Activated T-cell treated with anti-CD3 and anti-CD28 coated beads for 24 hours (primary cell): ENCODE results near the gene GCH1.

Experiments used
- DNase-seq: peaks from one replicate; pipeline ENCODE4 v3.0.0-alpha.2; 2020; ENCODE audit warnings: low read depth

GCH1 gene

DNA sequence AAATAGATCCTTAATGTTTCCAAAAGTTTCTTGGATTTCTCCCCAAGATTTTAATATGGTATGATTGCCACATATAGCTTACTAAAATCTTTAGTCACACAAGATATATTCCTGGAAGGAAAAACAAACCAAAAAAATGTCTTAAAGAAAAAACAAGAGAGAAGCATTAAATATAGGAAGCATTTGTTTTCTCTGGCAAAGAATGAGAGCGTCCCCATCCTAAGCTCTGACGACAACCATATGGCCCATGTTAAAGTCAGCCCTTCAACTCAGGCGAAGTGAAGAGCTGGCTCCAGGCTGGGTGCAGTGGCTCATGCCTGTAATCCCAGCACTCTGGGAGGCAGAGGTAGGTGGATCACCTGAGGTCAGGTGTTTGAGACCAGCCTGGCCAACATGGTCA lies 35.6 kb downstream of the GCH1 start:
- no peak for DNase-seq

DNA sequence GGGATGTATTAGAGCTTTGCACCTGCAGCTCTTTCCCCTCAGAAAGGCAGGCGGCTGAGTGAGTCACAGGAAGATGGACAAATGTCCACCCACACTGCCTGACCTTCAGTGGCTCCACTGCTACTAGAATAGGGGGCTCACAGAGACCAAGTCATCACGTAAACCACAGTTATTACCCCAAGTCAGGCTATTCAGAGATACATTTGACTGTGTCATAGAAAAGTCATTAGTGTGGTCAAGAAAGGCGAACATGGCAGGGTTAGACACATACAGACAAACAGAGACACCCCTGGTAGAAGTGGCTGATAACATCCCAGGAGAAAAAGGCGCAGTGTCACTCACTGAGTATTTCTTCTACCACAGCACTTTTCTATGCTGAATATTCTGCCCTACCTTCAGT lies 36.0 kb downstream of the GCH1 start:
- DNase-seq, result no peak

DNA sequence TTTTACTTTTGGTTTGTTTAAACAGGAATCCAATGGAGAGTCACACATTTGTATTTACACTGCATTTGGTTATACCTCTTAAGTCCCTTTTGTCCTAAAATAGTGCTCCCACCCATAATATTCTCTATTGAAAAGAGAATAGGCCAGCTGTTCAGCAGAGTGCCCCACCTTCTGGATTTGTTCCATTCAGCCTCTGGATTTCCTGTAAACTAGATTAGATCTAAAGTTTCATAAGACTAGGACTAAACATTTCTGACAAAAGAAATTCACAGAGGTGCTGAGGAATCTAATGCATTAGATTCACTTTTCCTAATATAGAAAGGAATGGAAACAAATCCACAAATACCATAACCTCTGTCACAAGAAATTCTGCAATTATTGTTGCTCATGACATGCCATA lies 38.1 kb downstream of the GCH1 start:
- no peak for DNase-seq

DNA sequence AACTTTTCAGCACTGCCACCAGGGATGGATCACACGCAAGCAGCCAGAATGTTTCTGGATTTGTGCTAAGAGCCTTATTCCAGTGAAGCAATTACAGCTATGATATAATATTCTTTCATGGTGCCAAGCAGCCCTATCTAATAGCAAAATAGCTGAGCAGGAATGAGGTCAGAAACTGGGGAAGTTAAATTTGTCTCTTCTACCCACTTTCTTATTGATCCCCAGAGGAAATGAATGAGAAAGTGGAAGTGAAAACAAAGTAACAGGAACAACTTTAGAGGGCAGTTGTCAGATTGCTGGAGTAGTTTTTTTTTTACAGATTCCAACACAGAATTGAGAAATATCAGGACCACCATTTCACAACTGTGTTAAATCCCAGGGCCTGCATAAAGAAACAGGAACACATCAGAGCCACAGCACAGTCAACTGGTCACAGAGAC lies 44.8 kb downstream of the GCH1 start:
- DNase-seq, result no peak

DNA sequence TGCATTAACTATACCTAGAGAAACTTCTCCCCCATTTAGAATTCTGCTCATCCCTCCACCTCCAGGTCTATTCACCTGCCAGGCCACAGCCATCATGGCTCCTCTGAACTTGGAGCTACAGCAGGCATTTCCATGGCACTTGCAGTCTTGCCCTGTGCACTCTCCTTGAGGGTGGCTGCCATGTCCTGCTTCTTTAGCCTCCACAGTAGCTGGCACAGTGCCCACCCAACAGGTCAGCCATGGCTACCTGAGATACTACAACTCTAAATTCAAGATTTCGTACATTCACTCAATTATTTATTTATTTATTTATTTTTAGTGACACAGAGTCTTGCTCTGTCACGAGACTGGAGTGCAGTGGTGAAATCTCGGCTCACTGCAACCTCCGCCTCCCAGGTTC lies 46.5 kb downstream of the GCH1 start:
- no peak for DNase-seq

DNA sequence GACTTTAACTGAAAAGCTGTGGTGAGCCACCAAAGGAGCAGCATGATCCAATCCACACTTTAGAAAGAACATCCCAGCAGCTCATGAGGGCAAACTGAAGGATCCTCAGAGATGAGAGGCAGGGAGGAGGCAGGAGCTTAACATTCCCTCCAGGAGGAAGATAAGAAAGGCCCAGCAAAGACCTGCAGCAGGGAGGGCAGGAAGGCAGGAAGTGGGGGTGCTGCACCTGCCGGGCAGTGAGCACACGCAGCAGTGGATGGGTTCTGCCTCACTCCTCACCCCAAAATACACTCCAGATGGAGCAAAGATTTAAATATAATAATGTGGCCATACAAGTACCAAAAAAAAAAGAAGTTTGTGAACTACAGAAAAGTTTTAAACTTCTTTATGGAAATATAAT lies 48.4 kb downstream of the GCH1 start:
- DNase-seq, result no peak

DNA sequence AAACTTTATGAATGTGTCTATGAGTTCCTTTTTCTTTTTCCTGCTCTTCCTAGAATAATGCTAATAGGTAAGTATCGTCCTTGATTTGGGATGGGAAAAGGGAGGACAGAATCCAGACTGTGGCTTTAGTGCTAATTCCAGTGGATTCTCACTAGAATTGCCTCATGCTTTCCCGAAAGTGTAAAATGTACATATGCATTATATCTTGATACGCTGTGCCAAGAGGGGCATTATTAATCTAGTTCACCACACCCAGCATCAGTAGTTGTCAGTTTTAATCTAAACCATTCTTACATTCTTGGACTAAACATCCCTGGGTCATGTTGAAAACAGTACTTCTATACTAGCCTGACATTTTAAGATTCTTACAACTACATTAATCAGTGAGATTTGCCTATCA lies 49.3 kb downstream of the GCH1 start:
- DNase-seq, result no peak

DNA sequence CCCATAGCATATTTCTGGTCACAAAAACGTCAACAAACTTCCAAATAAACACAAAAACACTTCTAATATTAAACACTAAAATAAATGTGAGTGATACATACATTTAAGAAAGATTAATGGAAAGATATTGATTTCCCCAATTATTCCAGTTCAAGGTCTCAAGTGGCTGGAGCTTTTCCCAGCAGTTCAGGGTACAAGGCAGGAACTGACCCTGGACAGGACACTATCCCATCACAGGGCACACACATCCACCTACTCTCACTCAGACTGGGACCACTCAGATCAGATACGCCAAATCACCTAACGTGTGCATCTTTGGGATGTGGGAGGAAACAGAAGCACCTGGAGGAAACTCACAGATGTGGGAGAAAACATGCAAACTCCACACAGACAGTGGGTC lies 50.4 kb downstream of the GCH1 start:
- DNase-seq, result no peak

DNA sequence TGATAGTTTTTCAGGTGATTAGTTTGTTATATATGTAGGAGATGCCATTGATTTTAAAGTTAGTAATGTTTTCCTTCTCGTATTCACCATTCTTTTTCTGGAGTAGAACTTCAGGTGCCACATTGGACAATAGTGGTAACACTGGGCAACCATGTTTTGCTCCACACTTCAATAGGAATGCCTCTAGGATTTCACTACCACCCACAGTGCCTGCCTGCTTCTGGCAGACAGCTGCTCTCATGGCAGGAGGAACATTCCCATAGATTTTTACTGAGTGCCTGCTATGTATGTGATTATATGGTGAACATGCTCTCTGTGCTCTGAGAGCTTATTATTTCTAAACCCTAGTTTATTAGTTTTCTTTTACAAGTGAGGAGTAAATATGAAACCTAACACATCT lies 53.7 kb downstream of the GCH1 start:
- no peak for DNase-seq

DNA sequence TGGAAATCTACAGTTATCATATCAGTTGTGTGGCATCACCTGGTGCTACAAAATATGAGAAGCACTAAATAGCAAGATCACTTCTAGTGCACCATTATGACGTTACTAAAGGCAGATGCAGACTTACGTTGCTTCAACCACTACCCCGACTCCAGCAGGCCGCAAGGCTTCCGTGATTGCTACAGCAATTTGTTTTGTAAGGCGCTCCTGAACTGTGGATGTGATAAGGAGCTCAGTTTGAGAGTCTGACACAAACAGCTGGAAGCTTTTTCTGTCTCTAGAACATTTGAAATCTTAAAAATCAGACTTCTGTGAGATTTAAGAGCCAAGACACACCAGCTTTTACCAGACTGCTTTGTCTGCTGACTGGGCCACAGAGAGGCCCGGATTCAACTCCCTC lies 57.0 kb downstream of the GCH1 start:
- DNase-seq, result no peak

DNA sequence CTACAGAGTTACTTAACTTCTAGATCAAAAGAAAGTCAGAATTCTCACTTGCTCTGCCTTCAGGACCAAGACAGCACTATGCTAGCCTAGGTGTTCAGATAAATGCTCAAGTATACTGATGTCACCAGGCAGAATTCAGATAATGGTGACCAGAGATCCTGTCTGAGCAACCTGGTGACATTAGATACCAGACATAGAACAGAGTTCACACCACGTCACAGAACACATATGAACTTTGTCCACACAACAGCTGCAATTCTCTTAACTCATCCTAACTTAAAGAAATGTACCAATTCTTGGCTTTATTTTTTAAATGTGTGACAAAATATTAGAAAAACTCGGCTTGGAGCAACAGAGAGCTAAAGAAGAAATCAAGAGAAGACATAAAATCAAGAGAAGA lies 58.1 kb downstream of the GCH1 start:
- DNase-seq, result no peak

DNA sequence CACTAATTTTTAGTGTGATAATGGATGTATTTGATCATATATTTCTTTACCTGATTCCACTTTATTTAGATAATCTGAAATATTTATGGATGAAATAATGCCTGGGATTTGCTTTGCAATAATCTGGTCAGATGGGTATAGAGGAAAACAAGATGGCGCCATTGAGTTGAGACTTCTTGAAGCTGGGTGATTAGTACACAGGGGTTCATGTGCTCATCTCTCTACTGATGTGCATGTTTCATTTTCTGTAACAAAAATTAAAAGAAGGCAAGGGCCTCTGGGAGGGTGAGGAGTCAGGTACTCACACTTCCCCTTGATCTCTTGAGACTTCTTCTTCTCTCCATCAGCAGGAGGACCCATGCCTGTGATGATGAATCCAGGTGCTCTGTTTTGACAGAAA lies 61.8 kb downstream of the GCH1 start:
- DNase-seq, result no peak

DNA sequence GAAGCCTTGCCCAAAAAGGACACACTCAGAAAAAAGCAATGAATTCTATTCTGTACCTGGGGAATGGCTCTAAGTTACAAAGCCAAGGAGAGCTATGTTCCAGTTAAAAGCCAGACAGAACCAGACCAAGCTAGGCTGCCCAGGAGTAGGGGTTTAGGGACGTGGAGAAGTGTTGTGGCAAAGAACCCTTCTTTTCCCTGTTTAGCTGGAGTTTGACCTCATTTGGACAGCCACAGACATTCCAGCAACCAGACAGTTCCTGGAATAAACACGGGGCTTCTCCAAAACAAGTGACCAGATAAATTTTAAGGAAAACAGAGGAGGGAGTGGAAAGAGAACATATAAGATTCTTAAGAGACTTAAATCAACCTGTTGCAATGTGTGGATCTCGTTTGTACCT lies 62.3 kb downstream of the GCH1 start:
- DNase-seq, result no peak

DNA sequence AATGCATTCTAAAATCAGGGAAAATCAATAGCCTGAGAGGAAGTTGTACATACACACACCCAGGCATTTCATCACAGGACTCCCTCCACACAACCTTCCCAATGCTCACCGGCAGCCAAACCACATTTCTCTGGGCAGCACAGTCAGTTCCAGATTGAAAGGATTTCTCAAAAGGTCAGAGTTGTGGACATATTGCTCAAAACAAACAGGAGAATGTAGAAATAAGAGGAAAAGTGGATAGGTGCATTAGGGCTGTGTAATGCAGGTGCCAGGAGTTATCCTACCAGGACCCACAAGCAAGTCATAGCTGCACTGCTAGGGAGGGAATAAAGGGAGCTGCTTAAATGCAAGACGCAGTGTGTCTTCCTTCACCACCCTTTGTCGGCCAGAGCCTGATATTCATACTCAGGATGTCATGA lies 62.9 kb downstream of the GCH1 start:
- no peak for DNase-seq

DNA sequence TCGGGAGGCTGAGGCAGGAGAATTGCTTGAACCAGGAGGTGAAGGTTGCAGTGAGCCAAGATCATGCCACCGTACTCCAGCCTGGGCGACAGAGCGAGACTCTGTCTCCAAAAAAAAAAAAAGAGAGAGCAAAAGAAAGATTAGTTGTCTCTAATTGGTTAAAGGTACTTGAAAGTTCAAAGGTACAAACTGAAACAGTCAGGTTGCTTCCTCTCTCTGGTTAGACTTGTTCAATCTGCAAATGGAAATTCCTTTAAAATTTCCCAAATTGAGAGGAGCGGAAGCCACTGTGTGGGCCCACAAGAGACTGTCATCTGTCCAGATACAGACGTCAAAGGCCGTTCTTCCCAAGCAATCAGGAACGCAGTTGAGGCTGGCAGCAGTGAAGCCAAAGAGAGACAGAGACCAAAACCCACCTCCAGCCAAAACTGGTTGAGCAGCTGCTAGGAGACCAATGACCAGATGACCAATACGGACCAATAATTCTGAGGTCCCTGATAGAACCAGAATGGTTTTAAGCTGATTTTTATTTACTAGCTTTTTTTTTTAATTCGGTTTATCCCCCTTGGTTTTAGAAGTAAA lies 63.6 kb downstream of the GCH1 start:
- no peak for DNase-seq

DNA sequence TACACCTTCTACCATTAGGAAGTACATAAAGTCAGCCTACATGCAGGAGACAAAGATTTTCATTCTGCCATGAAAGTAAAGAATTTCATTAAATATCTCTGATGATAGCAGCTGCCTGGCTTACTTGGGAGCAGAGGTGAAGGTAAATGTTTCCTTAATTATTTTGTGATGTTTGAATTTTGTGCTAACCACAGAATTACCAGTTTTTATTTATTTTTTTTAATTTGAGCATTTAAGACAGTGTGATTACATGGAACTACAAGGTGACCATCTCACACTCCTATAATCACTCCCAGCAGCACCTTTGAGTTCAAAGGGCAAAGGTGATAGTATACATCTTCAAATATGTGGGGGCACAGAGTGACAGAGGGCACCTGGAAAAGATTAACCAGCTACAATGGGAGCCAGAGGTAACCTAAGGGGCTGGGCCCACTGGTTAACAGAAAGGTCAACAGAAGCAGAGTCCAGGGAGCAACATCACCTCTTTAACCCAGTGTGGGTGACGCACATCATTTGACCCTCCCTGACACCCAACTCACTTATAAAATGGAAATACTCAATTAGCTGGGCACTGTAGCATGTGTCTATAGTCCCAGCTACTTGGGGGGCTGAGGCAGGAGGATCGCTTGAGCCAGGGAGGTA lies 65.0 kb downstream of the GCH1 start:
- no peak for DNase-seq

DNA sequence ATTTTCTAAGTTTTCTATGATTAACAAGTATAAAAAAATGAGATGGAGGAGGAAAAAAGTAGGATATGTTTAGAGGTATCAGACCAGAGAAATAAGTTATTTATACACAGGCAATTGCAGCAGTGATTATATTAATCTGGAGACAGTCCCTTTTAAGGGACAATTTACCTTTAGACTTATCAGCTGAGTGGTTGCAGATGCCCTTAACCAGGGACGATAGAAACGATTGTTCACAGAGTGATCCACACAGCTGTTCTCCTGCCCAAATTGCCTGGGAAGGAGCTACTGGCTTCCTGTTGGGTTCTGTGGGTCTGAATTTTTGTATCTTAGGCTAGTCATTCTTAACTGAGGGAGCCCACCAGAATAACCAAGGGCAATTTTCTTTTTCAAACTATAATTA lies 66.4 kb downstream of the GCH1 start:
- DNase-seq, result no peak

DNA sequence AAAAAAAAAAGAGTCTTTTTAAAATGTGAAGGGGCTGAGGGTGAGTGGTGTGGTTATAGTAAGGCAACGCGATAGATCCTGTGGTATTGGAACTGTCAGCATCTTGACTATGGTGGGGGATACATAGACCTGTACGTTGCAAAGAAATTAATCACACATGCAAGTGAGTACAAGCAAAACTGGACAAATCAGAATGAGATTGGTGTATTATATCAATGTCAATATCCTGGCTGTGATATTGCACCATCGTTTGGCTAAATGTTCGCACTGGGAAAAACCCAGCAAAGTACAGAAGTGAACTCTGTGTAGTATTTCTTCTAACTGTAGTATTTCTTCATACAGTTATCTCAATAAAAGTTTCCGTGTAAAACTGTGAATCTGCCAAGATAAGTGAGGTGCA lies 67.9 kb downstream of the GCH1 start:
- no peak for DNase-seq

DNA sequence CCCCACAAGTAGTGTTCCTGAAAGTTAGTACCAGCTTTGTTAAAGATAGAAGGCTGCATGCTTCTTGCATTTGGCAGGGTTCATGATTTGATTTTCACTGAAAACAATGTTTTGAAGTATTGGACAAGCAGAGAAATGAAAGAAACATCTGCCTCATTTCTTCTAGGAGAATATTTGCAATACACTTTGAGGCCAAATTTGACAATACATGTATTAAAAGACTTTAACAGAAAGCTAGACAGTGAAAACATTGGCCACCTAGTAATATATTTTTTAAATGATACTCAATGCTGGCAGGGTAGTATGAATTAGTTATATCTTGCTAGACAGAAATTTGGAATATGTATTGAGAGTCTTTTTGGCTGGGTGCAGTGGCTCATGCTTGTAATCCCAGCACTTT lies 68.5 kb downstream of the GCH1 start:
- no peak for DNase-seq

DNA sequence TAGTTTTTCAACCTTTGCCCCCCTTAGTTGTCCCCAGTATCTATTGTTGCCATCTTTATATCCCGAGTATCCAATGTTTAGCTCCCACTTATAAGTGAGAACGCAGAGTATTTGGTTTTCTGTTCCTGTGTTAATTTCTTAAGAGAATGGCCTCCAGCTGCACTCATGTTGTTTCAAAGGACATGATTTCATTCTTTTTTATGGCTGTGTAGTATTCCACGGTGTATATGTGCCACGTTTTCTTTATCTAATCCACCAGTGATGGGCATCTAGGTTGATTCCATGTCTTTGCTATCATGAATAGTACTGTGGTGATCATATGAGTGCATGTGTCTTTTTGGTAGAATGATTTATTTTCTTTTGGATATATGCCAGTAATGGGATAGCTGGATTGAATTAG lies 72.0 kb downstream of the GCH1 start:
- DNase-seq, result no peak

DNA sequence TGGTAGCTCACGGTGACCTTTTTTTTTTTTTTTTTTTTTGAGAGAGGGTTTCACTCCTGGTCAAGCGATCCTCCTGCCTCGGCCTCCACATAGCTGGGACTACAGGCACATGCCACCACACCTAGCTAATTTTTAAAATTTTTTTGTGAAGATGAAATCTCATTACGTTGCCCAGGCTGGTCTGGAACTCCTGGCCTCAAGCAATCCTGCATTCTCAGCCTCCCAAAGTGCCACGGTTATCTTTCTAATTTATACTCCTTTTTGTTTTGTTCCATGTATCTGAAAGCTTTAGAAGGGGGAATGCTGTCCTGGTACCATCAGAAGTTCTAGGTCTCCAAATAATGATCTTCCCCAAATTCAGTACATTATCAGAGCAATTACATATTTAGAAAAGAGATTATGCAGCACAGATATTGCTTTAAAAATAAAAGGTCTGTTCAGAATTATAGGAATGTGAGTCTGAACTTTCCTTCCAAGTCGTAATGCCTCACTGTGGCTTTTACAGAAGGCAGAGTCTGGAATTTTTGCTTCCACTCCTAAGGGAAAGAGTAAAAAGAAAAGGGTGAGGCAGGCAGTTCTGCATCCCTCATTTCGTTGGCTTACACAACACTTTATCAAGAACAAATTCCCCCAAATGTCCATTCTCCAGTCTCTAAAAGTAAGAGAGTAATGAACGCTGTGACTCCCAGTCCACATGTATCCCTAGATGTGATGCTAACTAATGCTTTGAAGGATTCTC lies 73.0 kb downstream of the GCH1 start:
- DNase-seq, result no peak

DNA sequence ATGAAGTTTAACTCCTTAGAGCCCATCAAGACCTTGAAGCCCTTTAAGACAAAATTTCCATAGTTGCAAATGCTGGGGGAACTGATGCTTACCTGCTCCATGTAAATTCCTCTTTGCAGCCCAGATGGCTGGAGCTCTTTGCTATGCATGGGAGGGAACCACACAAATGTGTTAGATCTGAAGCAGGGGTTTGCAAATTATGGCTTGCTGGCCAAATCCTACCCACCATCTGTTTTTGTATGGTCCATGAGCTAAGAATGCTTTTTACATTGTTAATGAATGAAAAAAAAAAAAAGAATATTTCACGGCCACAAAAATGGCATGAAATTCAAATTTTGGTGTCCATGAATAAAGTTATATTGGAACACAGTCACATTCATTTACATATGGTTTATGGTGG lies 74.6 kb downstream of the GCH1 start:
- DNase-seq, result no peak

DNA sequence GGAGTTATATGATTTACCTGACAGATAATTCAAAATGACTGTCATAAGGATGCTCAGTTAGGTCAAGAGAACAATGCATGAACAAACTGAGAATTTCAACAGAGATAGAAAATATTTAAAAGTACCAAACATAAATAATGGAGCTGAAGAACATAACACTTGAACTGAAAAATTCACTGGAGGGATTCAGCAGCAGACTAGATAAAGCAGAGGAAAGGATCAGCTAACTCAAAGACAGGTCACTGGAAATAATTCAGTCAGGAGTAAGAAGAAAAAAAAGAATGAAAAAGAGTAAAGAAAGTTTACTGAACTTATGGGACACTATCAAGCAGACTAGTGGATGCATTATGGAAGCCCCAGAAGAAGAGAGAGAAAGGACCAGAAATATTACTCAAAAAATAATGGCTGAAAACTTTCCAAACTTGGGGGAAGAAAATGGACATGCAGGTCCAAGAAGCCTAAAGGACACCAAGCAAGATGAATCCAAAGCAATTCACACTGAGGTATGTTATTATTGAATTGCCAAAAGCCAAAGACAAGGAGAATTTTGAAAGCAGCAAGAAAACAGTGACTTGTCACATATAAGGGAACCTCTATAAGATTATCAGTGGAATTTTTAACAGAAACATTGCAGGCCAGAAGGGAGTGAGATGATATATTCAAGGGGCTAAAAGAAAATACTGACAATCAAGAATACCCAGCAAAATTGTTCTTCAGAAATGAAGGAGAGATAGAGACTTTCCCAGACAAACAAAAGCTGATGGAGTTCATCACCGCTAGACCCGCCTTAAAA lies 78.7 kb downstream of the GCH1 start:
- DNase-seq, result no peak
